ENCODE measurements around the gene VAX1. TPM values are rescaled to one million over a fixed set of nuclear protein-coding genes. Genes with fewer than 3 reads are reported as not detected.
"Not testable (repeated sequence)": the region's sequence is repeated elsewhere in the genome, so short reads cannot be mapped to it uniquely, and the experiment has no call there.

The VAX1 gene
- total RNA-seq, 2 donors from 2014 or later, result not detected

DNA sequence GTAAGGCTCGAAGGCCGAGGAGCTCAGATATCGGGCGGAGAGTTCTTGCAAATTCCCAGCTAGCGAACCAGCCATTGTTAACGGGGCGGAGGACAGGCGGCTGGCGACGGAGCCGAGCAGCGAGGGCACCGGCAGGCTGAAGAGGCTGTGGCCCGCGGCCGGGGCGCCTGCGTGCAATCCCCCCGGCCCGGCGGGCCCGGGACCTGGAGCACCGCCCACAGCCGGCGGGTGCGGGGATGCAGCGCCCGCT is 4.1 kb downstream of the VAX1 start:
- no peaks in the 10 kb centered on the region for H3K9me3 Mint-ChIP-seq

DNA sequence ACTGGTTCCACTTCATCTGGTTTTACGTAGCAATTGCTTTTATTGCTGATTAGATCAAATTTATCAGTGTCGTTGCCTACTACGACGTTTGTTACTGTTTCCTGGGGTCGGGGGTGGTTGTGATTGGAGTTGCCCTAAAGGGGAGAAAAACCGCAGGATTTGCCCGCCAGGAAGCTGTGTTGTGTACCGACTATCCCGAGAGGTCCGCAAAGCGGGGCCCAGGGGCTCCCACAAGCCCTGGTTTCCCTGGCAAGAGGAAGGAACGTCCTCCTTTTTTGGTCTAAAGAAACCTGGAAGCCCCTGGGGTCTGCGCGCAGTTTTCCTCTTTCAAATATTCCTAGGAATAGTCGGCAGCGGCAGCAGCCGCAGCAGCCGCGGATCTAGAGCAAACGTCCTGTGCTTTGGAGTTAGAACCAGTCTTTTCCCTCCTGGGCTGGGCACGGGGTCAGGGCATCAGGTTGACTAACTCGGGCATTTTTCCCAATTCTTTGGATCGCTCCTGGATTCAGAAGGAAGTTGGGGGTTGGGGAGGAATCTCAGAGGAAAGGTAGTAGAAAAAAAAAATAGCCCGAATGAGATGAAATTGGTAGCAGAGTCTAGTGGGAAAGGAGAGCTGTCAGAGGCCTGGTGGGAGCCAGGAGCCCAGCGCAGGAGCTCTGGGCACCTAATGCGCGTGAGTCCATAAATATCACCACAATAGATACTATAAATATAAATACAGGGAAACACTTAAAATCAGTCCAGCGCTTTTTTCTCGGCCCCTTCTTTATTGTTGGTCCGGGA is 4.6 kb downstream of the VAX1 start:
- ATAC-seq (replicated peaks), result no peak
- peak overlapping the region; percentile 44 for H3K4me3 Mint-ChIP-seq

More for the DNA sequence above, 4.1 kb downstream of the VAX1 start:
- no peak for ATAC-seq (replicated peaks)
- H3K4me3 Mint-ChIP-seq, result peak overlapping the region; percentile 44
- peaks cover 67% of the 10 kb centered on the region for H3K27me3 Mint-ChIP-seq
- peaks cover 6% of the 10 kb centered on the region for H3K36me3 Mint-ChIP-seq (ENCODE audit: low read depth)
- H3K4me1 Mint-ChIP-seq, result peaks cover 11% of the 10 kb centered on the region
- H3K27ac Mint-ChIP-seq, result no peak overlapping the region

DNA sequence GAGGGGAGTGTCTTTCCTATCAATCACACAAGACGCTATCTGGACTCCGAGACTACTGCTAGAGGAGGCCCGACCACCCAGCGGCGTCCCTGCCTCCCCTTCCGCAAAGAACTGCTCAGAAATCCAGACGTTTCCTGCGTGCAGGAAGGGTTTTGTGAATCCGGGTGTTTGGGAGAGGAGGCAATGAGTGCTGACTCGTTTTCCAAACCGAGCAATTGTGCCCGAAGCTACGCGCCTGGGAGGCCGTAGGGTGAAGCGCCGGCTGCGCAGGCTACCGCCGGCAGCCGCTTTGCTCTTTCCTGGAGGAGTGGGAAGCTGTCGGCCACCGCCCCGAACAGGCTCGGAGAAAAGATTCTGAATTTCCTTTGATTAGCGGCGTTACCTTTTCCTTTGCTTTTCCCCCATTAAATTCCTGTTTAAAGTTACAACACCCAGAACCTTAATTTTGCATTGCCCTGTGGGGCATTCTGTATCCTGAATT is 5.3 kb downstream of the VAX1 start:
- H3K36me3 Mint-ChIP-seq (ENCODE audit: low read depth), result peaks cover 6% of the 10 kb centered on the region
- ATAC-seq (replicated peaks), result no peak
- H3K4me3 Mint-ChIP-seq, result peak overlapping the region; percentile 42
- H3K4me1 Mint-ChIP-seq, result peaks cover 11% of the 10 kb centered on the region
- no peak overlapping the region for H3K27ac Mint-ChIP-seq
- peaks cover 64% of the 10 kb centered on the region for H3K27me3 Mint-ChIP-seq
- no peaks in the 10 kb centered on the region for H3K9me3 Mint-ChIP-seq

More for the DNA sequence above, 4.6 kb downstream of the VAX1 start:
- Mint-ChIP-seq H3K27me3 (peaks cover 68% of the 10 kb centered on the region), H3K9me3 (no peaks in the 10 kb centered on the region), H3K4me1 (peaks cover 11% of the 10 kb centered on the region), H3K27ac (no peak overlapping the region), H3K36me3 (ENCODE audit: low read depth) (peaks cover 6% of the 10 kb centered on the region)

DNA sequence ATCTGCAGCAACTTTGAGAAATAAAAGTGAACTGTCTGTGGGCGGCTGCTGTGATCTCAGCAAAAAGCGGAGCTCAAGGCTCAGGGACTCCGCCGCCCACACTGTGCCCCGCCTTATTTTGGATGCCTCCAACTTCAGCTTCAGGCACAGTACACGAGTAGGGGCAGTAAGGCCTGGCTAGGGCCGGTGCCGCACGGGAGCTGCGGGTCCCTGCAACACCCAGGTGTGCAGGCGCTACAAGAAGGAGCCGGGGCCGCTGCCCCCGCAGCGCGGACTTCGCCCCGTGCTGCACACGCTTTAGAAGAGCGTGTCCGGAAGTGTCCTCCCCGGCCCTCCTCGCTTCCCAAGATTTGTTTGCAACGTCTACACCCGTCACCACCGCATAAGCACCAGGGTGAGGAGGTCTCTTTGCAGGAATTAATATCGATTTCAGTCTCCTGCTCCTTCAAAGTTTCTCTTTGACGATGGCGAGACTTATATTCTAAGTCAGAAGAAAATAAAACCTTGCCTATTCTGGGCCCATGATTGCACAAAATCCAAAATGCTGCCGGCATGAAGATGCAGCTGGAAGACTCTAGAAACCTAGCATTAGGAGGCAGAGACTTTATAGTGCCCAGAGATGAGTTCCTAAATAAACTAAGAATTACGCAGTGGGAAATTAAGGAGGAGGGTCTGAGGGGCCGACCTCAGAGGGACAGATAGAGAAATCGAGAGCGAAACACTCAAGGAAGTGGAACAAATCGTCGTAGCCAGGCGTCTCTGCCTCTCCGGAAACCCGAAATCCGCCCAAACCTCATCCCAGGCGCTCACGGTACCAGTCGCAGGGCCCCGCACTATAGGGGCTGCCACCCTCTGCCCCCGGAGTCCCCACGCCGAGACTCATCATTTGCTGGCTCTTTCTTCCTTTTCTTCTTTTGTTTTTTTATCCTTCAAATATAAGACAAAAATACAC is 6.4 kb downstream of the VAX1 start:
- H3K27ac Mint-ChIP-seq, result no peak overlapping the region
- no peak for ATAC-seq (replicated peaks)
- H3K36me3 Mint-ChIP-seq (ENCODE audit: low read depth), result peaks cover 6% of the 10 kb centered on the region
- peaks cover 72% of the 10 kb centered on the region for H3K27me3 Mint-ChIP-seq
- H3K4me1 Mint-ChIP-seq, result peaks cover 11% of the 10 kb centered on the region
- peak overlapping the region; percentile 42 for H3K4me3 Mint-ChIP-seq
- no peaks in the 10 kb centered on the region for H3K9me3 Mint-ChIP-seq

DNA sequence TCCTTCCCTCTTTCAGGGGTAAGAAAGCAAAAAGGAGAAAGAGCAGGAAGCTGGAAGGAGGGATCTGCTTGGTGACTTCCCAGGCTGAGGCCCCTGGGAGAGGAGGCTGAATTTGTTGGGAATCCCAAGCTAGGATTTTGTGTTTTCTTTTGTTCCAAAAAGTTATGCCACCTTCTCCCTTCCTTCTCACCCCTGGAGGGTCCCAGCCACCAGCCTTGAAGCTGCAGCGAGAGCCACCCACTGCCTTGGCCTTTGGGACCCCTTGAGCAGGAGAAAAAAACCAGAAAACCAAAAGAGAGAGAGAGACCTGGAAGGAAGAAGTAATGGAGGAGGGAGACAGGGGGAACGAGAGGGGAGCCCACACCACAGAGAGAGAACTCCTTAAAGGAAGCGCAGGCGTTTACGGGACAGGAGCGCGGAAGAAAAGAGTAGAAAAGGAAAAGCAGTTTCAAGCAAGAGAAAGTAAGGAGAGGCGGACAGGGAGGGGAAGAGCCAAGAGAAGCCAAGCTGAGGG is 7.2 kb downstream of the VAX1 start:
- H3K9me3 Mint-ChIP-seq, result no peaks in the 10 kb centered on the region
- peaks cover 6% of the 10 kb centered on the region for H3K36me3 Mint-ChIP-seq (ENCODE audit: low read depth)
- H3K4me3 Mint-ChIP-seq, result peak overlapping the region; percentile 42
- H3K27me3 Mint-ChIP-seq, result peaks cover 68% of the 10 kb centered on the region
- no peak overlapping the region for H3K27ac Mint-ChIP-seq
- peaks cover 11% of the 10 kb centered on the region for H3K4me1 Mint-ChIP-seq
- ATAC-seq (replicated peaks), result no peak

DNA sequence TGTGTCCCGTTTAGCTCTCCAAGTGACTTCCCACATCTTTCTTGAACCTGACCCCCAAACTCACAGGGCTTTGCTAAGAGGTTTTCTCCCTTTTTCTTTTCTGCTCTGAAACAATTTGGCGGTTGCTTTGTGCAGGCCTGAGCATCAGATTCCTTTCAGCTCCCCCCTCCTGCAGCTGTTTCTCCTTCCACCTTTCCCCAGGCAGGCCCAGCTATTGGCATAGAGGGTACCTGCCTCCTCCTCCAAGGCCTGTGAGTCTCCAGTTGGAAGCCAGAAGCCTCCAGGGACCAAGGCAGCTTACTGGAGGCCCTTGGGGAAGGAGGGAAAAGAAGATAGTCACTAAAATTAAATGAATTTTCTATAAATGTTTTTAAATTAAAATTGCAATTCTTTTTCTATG is 7.7 kb downstream of the VAX1 start:
- no peak for ATAC-seq (replicated peaks)
- no peak overlapping the region for H3K4me3 Mint-ChIP-seq
- H3K9me3 Mint-ChIP-seq, result no peaks in the 10 kb centered on the region
- H3K36me3 Mint-ChIP-seq (ENCODE audit: low read depth), result peaks cover 2% of the 10 kb centered on the region
- peaks cover 16% of the 10 kb centered on the region for H3K4me1 Mint-ChIP-seq
- H3K27ac Mint-ChIP-seq, result no peak overlapping the region
- peaks cover 67% of the 10 kb centered on the region for H3K27me3 Mint-ChIP-seq

DNA sequence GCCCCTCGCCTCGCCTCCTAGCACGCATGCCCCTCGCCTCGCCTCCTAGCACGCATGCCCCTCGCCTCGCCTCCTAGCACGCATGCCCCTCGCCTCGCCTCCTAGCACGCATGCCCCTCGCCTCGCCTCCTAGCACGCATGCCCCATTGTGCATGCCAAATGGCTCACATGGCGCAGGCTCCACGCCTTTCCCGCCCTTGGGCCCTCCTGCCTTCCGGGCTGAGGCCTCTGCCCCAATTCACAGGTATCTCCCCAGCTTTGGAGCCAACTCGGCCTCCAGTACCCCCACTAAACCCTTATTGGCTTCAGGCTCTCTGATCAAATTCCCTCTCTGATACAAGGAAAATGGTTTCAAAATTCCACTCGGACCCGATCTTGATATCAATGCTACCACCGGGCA is 11.4 kb downstream of the VAX1 start:
- H3K4me1 Mint-ChIP-seq, result peaks cover 14% of the 10 kb centered on the region
- not testable (repeated sequence) for H3K27ac Mint-ChIP-seq; H3K4me3 Mint-ChIP-seq; H3K9me3 Mint-ChIP-seq; ATAC-seq (replicated peaks); H3K36me3 Mint-ChIP-seq (ENCODE audit: low read depth)
- H3K27me3 Mint-ChIP-seq, result peaks cover 47% of the 10 kb centered on the region

DNA sequence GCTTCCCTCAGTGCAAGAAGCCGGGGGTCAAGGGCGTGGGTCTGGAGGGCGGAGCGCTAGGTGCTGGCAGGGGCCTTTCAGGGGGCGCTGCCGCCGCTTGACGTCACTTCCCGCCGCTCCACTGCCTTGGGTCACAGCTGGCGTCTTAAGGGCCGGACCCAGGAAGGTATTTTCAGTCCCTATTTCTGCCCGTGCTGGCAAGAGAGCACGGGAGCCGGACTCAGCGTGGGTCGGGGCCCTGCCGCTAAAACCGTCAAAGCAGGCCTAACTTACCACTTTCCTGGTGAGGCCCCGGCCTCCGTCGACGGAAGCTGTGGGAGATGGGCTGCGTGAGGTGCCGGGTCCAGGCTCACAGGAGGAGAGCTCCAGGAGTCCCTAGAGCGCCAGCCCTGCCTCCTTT is 12.0 kb downstream of the VAX1 start:
- H3K36me3 Mint-ChIP-seq (ENCODE audit: low read depth), result no peaks in the 10 kb centered on the region

DNA sequence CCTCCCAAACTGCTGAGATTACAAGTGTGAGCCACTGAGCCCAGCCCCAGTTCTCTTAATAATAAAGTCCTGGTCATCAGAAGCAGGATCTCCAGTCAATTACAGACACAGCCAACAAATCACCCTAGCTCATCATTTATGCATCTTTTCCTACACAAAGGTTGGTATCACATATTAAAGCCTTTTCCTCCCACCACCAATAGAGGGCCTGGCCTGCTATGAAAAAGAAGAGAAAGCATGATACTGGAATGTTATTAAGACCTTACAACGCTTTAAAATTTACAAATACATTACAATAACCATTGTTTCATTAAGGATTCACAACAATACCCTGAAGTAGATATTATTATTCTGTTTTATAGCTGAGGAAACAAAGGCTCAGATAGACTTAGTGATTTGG is 25.9 kb downstream of the VAX1 start:
- H3K4me1 Mint-ChIP-seq, result no peaks in the 10 kb centered on the region
- H3K4me3 Mint-ChIP-seq, result no peak overlapping the region
- peaks cover 29% of the 10 kb centered on the region for H3K27me3 Mint-ChIP-seq
- ATAC-seq (replicated peaks), result no peak
- H3K36me3 Mint-ChIP-seq (ENCODE audit: low read depth), result no peaks in the 10 kb centered on the region
- H3K27ac Mint-ChIP-seq, result no peak overlapping the region
- no peaks in the 10 kb centered on the region for H3K9me3 Mint-ChIP-seq

More for the DNA sequence above, 12.0 kb downstream of the VAX1 start:
- no peaks in the 10 kb centered on the region for H3K9me3 Mint-ChIP-seq
- H3K4me3 Mint-ChIP-seq, result no peak overlapping the region
- peaks cover 42% of the 10 kb centered on the region for H3K27me3 Mint-ChIP-seq
- H3K4me1 Mint-ChIP-seq, result peaks cover 9% of the 10 kb centered on the region
- no peak for ATAC-seq (replicated peaks)
- no peak overlapping the region for H3K27ac Mint-ChIP-seq

DNA sequence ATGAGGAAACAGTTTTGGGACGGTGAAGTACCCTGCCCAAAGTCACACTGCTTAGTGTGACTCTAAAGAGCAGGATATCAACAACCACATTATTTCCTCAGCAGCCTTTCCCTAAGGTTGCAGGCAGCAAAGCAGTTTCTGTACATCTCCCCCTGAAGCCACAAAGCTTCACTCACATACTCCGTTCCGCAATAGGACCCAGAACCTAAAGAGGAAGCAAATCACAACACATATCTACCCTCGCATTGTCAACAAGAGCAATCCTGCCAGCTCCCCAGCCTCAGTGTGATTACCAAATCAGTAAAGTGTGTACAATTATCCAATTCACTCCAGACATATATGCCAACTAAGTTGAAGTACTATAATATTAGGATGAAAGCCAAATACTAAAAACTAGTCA is 30.8 kb downstream of the VAX1 start:
- Mint-ChIP-seq H3K27me3 (peaks cover 18% of the 10 kb centered on the region), H3K9me3 (no peaks in the 10 kb centered on the region), H3K4me3 (no peak overlapping the region), H3K36me3 (ENCODE audit: low read depth) (no peaks in the 10 kb centered on the region), H3K4me1 (no peaks in the 10 kb centered on the region), H3K27ac (no peak overlapping the region)
- no peak for ATAC-seq (replicated peaks)

DNA sequence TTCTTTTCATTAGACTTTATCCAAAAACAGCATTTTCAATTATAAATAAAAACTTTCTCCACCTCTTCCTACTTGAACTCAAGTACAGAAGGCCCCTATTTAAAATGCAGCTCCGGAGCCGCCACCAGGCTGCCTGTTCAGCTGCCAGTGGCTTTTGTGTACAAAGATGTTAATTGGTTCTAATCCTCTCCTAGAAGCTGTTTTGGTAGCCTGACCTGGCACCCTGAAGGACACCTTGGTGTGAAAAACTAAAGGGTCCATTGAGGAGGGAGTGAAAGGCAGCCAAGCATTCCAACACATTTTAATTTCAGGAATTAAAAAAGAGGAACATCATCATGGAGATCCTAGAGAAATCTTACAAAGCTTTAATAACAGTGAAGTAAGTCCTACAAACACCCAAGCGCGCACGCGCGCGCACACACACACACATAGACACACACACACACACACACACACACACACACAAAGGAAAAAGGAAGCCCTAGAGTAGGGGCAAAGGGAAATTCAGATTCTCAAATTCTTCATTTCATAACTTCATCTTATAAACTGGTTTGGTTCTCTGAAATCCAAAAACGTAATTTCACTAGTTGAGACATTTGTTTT is 41.4 kb downstream of the VAX1 start:
- no peak overlapping the region for H3K27ac Mint-ChIP-seq
- no peaks in the 10 kb centered on the region for H3K9me3 Mint-ChIP-seq
- no peak overlapping the region for H3K4me3 Mint-ChIP-seq
- ATAC-seq (replicated peaks), result no peak
- no peaks in the 10 kb centered on the region for H3K4me1 Mint-ChIP-seq
- H3K36me3 Mint-ChIP-seq (ENCODE audit: low read depth), result no peaks in the 10 kb centered on the region
- H3K27me3 Mint-ChIP-seq, result peaks cover 18% of the 10 kb centered on the region

DNA sequence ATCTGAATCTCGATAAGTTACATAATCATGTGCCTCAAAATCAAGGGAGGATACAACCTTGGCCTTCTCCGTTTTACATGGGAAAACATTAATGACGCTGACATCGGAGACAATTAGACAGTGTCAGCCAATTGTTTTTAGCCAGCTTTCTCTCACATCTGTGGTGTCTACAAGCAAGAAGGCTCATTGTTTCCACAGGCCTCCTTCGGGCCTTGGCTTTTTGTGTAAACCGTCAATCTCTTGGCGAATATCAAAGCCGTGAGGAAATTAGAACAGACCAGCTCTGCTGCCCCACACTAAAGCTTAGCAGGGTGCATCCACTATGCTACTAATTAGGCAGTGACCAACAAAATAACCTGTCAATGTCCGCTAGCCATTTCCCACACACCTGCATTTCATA is 43.2 kb downstream of the VAX1 start:
- no peaks in the 10 kb centered on the region for H3K36me3 Mint-ChIP-seq (ENCODE audit: low read depth)
- peaks cover 15% of the 10 kb centered on the region for H3K27me3 Mint-ChIP-seq

DNA sequence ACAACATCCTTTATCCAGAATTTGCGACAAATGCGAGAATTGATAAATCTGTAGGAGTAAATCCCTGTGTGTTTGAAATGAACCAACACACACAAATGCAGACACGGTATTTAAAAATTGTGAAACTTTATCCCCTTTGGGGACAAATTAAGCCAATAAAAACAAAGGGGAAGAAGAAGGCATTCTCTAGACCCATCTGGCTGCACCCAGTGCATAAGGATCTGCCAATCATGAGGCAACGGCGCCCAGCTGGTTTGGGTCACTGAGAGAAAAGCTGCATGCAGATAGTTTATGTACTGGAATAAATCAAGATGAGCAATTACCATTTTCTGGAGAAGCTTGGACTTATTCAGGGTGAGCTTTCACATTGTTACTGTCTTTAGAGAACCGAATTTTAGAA is 45.7 kb downstream of the VAX1 start:
- no peak overlapping the region for H3K27ac Mint-ChIP-seq
- H3K36me3 Mint-ChIP-seq (ENCODE audit: low read depth), result no peaks in the 10 kb centered on the region
- H3K9me3 Mint-ChIP-seq, result no peaks in the 10 kb centered on the region
- no peak for ATAC-seq (replicated peaks)
- H3K27me3 Mint-ChIP-seq, result peaks cover 13% of the 10 kb centered on the region
- no peak overlapping the region for H3K4me3 Mint-ChIP-seq
- H3K4me1 Mint-ChIP-seq, result no peaks in the 10 kb centered on the region

More for the DNA sequence above, 43.2 kb downstream of the VAX1 start:
- Mint-ChIP-seq H3K9me3 (no peaks in the 10 kb centered on the region), H3K27ac (no peak overlapping the region), H3K4me3 (no peak overlapping the region), H3K4me1 (no peaks in the 10 kb centered on the region)
- ATAC-seq (replicated peaks), result no peak

DNA sequence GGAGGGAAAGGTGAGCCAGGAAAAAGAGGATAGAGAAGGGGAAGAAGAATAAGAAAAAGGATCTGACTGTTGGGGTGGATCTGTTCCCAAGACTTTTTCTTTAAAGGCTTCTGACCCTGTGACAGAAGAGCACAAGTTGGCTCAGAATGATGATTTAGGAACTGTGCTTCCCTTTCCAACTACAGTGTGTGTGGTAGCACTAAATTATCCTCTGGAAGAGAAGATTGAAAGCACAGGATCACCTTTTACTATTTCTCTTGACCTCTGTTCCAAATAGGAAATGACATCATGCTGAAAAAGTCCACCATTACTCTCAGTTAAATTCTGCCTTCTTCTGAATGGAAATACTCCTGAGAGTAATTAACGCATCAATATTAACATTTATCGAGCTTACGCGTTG is 47.2 kb downstream of the VAX1 start:
- ATAC-seq (replicated peaks), result no peak
- no peak overlapping the region for H3K27ac Mint-ChIP-seq
- no peaks in the 10 kb centered on the region for H3K4me1 Mint-ChIP-seq
- no peak overlapping the region for H3K4me3 Mint-ChIP-seq
- H3K27me3 Mint-ChIP-seq, result peaks cover 21% of the 10 kb centered on the region
- H3K9me3 Mint-ChIP-seq, result no peaks in the 10 kb centered on the region
- no peaks in the 10 kb centered on the region for H3K36me3 Mint-ChIP-seq (ENCODE audit: low read depth)

Measured in activated T-helper 17 cell treated with anti-CD3 and anti-CD28 coated beads, Interleukin-2, amount 50 U/mL, for 72 hours (primary cell).